Activated naive CD4-positive, alpha-beta T cell treated with anti-CD3 and anti-CD28 coated beads, Interleukin-2, amount 50 U/mL, for 24 hours (primary cell): ENCODE results near the gene SYNE1.
"Not testable (repeated sequence)": the region's sequence is repeated elsewhere in the genome, so short reads cannot be mapped to it uniquely, and the experiment has no call there.

ENCODE experiments used
- H3K27ac Mint-ChIP-seq: one replicate; pipeline ENCODE4 v1.8.0; 2021; ENCODE audit warnings: mild to moderate bottlenecking, mixed read lengths
- H3K27me3 Mint-ChIP-seq: one replicate; pipeline ENCODE4 v1.8.0; 2021; ENCODE audit warnings: mixed read lengths
- H3K36me3 Mint-ChIP-seq: one replicate; pipeline ENCODE4 v1.8.0; 2021; ENCODE audit warnings: mixed read lengths
- H3K4me1 Mint-ChIP-seq: one replicate; pipeline ENCODE4 v1.8.0; 2021; ENCODE audit warnings: mixed read lengths
- H3K4me3 Mint-ChIP-seq: one replicate; pipeline ENCODE4 v1.8.0; 2021; ENCODE audit warnings: mild to moderate bottlenecking, mixed read lengths
- H3K9me3 Mint-ChIP-seq: one replicate; pipeline ENCODE4 v1.8.0; 2021; ENCODE audit warnings: mixed read lengths

SYNE1 gene

GRCh38 chr6:152078001-152078400 is 559.2 kb downstream of the SYNE1 start:
- Mint-ChIP-seq H3K27ac (no peak overlapping the region), H3K27me3 (no peaks in the 10 kb centered on the region), H3K4me1 (no peaks in the 10 kb centered on the region), H3K36me3 (peaks cover 20% of the 10 kb centered on the region), H3K4me3 (no peak overlapping the region), H3K9me3 (peaks cover 22% of the 10 kb centered on the region)

GRCh38 chr6:152076242-152076641 is 560.9 kb downstream of the SYNE1 start:
- peaks cover 19% of the 10 kb centered on the region for H3K9me3 Mint-ChIP-seq
- not testable (repeated sequence) for H3K4me3 Mint-ChIP-seq, H3K27ac Mint-ChIP-seq, H3K4me1 Mint-ChIP-seq, H3K27me3 Mint-ChIP-seq
- H3K36me3 Mint-ChIP-seq = peaks cover 20% of the 10 kb centered on the region

- H3K27me3 Mint-ChIP-seq = no peaks in the 10 kb centered on the region
- no peaks in the 10 kb centered on the region for H3K4me1 Mint-ChIP-seq
- H3K9me3 Mint-ChIP-seq = peaks cover 10% of the 10 kb centered on the region
- no peak overlapping the region for H3K27ac Mint-ChIP-seq
- peaks cover 20% of the 10 kb centered on the region for H3K36me3 Mint-ChIP-seq
- H3K4me3 Mint-ChIP-seq = no peak overlapping the region
These were observed 565.3 kb downstream of the SYNE1 start for GRCh38 chr6:152071843-152072242.
